ENCODE data around the gene RNGTT.

GRCh38 chr6:88669475-88669874, 293.9 kb downstream of the RNGTT start:
- TF ChIP-seq, protein P1, sequence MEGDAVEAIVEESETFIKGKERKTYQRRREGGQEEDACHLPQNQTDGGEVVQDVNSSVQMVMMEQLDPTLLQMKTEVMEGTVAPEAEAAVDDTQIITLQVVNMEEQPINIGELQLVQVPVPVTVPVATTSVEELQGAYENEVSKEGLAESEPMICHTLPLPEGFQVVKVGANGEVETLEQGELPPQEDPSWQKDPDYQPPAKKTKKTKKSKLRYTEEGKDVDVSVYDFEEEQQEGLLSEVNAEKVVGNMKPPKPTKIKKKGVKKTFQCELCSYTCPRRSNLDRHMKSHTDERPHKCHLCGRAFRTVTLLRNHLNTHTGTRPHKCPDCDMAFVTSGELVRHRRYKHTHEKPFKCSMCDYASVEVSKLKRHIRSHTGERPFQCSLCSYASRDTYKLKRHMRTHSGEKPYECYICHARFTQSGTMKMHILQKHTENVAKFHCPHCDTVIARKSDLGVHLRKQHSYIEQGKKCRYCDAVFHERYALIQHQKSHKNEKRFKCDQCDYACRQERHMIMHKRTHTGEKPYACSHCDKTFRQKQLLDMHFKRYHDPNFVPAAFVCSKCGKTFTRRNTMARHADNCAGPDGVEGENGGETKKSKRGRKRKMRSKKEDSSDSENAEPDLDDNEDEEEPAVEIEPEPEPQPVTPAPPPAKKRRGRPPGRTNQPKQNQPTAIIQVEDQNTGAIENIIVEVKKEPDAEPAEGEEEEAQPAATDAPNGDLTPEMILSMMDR (conservative IDR thresholded peaks at IDR 0.05 in 1 of 2, IDR thresholded peaks at IDR 0.05 in 1 of 2; ENCODE audit: extremely low read depth in 1 of 2, insufficient read depth in 1 of 2, low read depth in 1 of 2, low read length in 2 of 2) = no peak
- TF ChIP-seq EZH2 (IDR thresholded peaks at IDR 0.05; ENCODE audit: borderline replicate concordance, low read length) = no peak

Measured in mammary epithelial cell (primary cell).